ENCODE data around the gene FRMD8.

FRMD8 gene, protein sequence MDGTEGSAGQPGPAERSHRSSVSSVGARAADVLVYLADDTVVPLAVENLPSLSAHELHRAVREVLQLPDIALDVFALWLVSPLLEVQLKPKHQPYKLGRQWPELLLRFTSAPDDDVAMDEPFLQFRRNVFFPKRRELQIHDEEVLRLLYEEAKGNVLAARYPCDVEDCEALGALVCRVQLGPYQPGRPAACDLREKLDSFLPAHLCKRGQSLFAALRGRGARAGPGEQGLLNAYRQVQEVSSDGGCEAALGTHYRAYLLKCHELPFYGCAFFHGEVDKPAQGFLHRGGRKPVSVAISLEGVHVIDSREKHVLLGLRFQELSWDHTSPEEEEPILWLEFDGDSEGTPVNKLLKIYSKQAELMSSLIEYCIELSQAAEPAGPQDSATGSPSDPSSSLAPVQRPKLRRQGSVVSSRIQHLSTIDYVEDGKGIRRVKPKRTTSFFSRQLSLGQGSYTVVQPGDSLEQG

DNA sequence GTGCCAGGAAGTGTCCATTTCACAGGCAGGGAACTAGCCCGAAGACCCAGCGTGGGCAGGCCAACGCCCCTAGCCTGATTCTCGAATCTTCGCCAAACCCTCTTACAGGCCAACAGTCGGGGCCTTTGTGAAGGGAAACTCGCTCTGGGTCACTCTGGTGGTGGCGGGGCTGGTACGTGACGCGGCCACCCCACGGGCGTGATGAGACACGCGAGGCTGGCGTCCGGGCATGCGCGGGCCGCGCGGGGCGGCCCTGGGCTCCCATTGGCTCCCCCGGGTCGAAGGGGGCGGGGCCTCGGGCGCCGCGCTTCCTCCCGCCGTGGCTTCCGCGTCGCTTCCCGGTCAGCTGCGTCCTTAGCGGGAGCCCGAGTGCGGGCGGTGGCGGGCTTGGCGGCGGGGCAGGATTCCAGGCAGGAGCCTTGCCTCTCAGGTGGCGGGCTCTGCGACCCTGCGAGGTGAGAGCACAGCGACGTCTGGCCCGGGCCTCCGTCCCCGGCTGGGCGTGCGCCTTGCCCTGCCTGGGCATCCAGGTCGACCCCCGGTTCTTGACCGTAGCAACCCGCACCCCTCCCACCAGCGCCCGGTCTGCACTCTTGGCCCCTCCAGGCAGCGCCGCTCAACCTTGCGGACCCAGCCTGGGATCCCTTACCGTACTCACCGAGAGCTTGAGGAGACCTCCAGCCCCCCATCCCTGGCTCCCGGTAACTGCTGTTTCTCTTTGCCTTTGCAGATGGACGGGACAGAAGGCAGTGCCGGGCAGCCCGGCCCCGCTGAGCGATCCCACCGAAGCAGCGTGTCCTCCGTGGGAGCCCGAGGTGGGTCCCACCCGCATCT is at the start of gene FRMD8:
TSS of gene FRMD8 (plus strand) at position 331 of the 834 bp plus-strand sequence. CDS start at position 731, 400 bp downstream.
- DNase-seq (ENCODE audit: low read depth): peak; percentile 79

DNA sequence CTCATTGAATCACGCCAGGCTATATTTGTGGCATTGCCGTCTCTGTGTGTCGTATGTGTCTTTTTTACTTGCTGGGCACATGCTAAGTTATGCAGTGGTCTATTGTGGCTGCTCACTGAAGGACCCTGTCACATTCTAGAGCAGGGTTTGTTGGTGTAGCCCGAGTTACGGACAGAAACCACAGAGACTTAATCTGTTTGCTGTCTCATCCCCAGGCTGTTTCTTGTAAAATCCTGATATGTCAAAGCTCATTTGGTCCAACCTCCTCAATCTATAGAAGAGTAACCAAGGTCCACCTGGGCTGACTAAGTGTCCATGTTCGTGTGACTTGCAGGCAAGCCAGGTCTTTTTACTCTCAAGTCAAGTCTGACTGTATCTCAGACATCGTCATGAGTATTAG is 47.8 kb upstream of the FRMD8 start:
- DNase-seq (ENCODE audit: low read depth): no peak

DNA sequence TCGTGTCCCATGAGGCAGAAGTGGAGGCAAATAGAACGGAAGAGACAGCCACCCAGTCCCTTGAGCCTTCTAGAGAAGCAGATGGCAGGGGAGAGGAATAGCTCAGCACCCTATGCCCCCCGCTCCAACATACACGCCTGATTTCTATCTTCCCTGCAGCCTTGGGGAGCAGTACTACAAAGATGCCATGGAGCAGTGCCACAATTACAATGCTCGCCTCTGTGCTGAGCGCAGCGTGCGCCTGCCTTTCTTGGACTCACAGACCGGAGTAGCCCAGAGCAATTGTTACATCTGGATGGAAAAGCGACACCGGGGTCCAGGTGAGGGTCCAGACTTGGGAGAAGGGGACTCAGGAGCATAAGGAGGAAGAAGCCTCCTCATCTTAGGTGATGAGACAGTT is 46.2 kb upstream of the FRMD8 start:
- no peak for DNase-seq (ENCODE audit: low read depth)

DNA sequence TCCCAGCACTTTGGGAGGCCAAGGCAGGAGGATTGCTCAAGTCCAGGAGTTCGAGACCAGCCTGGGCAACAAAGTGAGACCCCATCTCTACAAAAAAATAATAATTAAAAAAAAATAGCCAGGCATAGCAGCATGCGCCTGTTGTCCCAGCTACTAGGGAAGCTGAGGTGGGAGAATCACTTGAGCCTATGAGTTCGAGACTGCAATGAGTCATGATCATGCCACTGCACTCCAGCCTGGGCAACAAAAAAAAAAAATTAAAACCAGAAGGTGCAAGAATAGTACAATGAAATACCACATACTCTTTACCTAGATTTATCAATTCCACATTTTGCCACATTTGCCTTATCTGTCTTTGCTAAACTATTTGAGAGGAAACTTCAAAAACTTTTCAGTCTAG is 44.6 kb upstream of the FRMD8 start:
- no peak for DNase-seq (ENCODE audit: low read depth)

DNA sequence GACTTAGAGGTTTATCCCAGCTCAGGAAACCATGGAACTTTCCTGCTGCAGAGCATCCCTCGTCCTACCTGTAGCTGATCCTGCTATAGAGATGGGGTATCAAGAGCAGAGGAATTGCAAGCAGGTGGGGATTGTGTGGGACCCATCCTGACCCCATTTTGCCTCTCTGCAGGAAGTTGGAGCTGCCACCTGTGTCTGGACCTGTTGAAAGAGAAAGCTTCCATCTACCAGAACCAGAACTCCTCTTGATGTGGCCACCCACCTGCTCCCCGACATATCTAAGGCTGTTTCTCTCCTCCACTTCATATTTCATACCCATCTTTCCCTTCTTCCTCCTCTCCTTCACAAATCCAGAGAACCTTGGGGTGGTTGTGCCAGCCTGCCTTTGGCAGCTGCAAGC is 34.9 kb upstream of the FRMD8 start:
- no peak for DNase-seq (ENCODE audit: low read depth)

DNA sequence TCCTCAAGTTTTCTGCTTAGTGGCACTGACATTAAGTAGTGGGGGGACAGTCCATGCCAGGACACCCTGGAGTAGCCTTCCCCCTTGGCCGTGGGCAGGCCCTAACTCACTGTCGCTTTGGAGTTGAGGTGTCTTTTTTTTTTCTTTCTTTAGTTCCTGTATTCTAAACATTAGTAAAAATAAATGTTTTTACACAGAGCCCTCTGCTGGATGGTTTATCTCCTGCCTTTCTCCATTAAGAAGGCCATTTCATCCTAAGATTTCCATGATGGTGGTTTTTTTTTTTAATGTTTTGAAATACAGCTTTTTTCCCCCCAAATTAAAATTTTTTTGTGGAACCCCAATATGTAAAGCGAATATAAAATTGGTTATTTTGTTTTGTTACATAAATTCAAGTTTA is 33.7 kb upstream of the FRMD8 start:
- DNase-seq (ENCODE audit: low read depth): no peak

DNA sequence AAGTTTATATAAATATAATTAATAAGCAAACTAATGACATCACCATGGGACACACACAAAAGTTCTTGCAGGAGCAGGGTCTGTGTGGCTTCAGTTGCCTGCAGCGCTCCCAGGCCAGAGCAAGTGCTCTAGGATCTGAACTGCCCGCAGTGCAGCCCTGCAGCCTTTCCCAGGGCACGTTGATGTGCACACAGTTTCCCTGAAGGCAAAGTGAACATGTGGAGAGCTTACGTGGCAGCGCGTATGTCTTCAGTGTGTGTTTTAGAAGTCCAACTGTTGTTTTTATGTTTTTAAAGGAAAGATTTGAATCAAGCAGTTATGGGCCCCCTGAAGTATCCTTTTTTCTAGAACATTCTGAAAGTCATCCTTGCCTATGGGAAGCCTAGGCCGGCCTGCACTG is 33.1 kb upstream of the FRMD8 start:
- no peak for DNase-seq (ENCODE audit: low read depth)

DNA sequence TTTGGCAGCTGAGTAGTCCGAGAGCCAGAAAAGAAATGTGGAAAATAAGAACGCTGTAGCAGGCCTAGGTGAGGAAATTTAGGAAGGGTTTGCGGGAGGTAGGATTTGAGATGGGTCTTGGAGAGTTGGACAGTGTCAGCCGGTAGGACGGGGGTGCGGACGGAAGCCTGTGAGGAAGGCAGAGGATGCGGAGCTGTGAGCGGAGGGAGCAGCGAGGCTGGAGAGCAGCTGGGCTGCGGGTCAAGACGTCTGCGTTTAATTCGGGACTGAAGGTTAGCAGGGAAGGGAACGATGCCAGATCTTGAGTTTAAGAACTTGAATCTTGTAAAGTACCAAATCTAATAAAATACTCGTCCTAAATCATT is 32.6 kb upstream of the FRMD8 start:
- DNase-seq (ENCODE audit: low read depth): no peak

DNA sequence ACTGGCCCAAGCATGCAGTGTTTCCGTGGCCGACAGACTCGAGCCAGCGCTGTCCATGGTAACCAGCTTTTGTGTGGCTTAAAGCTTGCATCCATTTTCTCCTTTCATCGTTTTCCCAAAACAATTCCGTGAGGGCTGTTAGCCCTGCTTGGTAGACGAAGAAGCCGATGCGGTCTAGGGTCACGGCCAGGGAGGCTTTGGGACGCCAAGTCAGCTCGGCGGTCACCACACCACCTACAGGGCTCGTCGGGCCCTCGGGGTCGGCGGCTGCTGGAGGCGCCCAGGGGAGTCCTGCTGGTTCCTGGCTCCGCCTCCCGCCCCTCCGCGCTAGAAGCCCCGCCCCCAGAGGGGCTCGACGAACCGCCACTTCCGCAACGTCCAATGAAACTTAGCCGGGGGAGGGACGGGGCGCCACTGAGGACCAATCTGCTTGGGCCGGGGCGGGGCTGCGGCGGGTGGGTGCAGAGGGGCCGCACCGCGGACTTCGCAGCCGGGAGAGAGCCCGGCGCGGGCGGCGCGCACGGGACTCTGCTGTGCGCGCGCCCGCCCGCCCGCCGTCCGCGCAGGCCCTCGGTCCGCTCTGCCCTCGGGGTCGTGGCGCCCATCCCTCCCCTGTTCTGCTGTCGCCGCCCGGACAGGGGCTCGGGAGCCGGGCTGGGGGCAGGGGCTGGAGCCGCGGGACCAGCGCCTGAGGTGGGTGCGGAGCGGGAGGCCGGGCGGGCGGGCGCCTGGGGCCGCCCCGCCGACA is 32.0 kb upstream of the FRMD8 start, which contains the start of gene TIGD3:
TSS of gene TIGD3 (plus strand) at position 487 of the 748 bp plus-strand sequence. CDS start 1,058 bp downstream, outside the sequence.
- DNase-seq (ENCODE audit: low read depth): peak; percentile 87

DNA sequence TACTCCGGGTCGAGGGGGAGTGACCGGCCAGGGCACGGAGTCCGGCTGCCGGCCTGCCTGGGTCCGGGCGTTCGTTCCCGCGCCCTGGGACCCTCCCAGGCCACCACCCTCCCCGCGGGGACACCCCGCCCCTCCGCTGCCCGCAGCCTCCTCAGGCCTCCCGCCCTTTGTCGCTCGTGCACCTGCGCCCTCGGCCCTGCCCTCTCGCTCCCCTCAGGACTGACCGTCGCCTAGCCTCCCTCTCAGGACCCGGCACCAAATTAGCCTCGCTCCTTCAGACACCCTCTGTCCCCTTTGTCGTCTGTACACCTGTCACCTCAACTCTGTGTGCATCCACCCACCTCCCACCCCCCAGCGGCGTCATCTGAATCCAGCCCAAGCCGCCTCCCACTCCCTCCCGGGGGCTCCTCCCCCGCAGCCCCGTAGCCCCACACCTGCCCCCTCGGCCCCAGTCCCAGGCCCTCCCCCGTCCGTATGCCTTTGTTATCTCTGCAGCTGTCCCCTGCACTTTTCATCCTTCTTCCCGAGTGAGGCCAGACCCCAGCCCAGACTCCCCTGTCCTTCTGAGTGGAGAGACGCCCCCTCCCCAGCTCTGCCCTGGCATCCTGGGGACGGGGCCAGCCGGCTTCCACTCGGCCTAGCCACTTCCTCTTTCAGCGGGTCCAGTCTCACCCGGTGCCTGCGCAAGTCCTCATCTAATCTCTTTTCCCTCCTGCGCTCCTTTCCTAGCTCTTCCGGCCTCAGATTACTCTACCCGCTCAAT is 31.2 kb upstream of the FRMD8 start:
- no peak for DNase-seq (ENCODE audit: low read depth)

DNA sequence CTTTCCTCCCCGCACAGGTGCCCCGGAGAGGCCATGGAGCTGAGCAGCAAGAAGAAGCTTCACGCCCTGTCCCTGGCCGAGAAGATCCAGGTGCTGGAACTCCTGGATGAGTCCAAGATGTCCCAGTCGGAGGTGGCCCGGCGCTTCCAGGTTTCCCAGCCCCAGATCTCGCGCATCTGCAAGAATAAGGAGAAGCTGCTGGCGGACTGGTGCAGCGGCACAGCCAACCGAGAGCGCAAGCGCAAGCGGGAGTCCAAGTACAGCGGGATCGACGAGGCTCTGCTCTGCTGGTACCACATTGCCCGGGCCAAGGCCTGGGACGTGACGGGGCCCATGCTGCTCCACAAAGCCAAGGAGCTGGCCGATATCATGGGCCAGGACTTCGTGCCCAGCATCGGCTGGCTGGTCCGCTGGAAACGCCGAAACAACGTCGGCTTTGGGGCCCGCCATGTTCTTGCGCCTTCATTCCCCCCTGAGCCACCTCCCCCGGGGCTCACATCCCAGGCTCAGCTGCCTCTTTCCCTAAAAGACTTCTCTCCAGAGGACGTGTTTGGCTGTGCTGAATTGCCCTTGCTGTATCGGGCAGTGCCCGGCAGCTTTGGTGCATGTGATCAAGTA is 30.6 kb upstream of the FRMD8 start:
- no peak for DNase-seq (ENCODE audit: low read depth)

DNA sequence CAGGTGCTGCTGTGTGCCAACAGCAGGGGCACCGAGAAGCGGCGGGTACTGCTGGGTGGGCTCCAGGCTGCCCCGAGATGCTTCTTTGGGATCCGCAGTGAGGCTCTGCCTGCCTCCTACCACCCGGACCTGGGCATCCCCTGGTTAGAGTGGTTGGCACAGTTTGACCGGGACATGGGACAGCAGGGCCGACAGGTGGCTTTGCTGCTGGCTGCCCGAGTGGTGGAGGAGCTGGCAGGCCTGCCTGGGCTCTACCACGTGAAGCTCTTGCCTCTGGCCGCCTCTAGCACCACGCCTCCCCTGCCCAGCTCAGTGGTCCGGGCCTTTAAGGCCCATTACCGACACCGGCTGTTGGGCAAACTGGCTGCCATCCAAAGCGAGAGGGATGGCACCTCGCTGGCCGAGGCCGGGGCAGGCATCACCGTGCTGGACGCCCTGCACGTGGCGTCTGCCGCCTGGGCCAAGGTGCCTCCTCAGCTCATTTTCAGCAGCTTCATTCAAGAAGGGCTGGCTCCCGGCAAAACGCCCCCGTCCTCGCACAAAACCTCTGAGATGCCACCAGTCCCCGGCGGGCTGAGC is 30.0 kb upstream of the FRMD8 start:
- no peak for DNase-seq (ENCODE audit: low read depth)

DNA sequence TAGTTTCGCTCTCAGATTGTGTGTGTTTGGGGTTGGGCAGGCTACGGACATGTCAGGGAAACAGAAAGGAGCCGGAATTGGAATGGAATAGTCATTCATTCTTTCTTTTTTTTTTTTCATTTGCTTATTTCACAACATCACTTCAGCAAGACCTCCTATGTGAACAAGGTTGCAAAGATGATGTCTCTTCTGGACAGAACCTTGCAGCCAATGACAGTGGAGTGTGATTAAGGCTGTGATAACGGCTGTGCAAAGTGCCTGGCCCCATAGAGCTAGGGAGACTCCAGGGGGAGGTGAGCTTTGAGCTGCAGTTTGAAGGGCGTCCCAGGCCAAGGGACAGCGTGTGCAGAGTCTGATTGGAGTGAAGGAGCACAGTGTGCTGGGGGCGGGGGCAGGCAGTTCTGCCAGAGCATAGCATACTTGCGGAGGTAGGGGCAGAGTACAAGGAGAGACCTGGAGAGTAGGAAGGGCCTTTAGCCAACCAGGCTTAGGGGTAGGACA is 28.5 kb upstream of the FRMD8 start:
- DNase-seq (ENCODE audit: low read depth): no peak

DNA sequence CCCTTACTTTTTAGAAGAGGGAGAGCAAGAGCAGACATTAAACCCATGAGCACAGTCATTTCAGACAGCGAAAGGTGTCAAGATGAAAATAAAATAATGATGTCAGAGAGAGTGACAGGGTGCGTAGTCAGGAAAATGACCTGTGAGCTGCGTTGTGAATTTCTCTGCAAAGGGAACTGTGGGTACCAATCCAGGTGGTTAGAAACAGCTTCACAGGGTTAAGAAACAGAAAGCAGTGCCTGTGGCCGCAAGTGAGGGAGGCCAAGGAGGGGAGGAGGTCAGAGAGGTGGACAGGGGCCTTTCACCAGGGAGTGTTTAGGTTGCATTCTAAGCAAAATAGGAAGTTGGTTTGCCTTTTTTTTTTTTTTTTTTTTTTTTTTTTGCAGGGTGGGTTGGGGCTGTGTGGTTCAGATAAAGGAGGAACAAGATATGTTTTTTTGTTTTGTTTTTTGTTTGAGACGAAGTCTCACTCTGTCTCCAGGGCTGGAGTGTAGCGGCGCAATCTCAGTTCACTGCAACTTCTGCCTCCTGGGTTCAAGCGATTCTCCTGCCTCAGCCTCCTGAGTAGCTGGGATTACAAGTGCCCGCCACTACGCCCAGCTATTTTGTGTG is 24.0 kb upstream of the FRMD8 start:
- DNase-seq (ENCODE audit: low read depth): no peak

DNA sequence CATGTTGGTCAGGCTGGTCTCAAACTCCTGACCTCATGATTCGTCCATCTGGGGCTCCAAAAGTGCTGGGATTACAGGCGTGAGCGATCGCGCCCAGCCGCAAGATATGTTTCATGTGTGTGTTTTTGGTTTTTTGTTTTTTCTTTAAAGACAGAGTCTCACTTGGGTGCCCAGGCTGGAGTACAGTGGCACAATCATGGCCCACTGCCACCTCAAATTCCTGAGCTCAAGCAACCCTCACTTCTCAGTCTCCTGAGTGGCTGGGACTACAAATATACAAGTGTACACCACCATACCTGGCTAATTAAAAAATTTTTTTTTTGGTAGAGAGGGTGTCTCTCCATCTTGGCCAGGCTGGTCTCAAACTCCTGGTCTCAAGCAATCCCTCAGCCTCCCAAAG is 23.5 kb upstream of the FRMD8 start:
- DNase-seq (ENCODE audit: low read depth): no peak

DNA sequence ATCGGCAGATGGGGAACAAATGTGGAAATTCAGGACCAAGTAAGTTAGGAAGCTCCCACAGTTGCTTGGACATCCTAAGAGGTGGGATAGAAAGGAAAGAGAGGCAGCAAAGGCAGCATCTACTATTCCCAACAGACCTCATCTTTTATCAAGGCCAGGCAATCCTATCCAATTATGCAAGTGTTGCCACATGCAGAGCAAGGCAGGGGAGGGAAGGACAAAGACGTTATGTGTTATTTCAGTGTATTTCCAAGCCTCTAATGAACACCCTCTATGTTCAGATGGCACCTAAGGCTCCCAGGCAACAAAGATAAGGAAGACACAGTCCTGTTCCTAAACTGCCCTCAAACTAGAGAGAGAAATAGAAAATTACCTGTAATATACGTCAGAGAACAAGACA is 22.7 kb upstream of the FRMD8 start:
- no peak for DNase-seq (ENCODE audit: low read depth)

DNA sequence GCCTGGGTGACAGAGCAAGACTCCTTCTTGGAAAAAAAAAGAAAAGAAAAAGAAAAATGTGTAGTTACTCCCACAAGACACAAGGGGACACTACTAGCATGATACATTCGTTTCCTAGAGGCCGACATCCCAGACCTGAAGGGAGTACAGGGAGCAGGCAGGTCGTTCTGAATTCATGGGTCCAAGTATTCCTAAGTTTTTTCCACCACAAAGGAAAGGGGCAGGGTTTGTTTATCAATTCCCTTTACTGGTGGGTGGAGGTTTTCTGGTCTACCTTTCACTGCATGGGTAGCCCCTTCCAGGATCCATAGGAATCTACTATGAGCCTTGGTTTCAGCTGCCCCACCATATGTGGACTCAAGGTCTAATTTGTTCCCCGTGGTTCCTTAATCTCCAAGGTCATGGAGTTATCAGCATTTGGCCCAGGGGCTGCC is 20.1 kb upstream of the FRMD8 start:
- DNase-seq (ENCODE audit: low read depth): peak; percentile 69

DNA sequence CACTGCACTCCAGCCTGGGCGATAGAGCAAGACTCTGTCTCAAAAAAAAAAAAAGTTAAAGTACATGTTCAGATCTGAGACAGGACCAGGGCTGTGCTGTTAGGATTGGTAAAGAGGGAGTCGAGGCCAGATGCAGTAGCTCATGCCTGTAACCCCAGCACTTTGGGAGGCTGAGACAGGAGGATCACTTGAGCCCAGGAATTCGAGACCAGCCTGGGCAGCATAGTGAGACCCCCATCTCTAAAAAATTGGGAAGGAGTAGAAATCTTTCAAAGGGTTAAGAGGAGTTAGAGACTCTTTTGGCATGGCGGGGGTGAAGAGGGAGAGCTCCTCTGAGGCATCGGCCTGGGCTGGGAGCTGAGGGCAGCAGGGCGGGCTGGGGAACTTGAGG is 15.8 kb upstream of the FRMD8 start:
- DNase-seq (ENCODE audit: low read depth): no peak

DNA sequence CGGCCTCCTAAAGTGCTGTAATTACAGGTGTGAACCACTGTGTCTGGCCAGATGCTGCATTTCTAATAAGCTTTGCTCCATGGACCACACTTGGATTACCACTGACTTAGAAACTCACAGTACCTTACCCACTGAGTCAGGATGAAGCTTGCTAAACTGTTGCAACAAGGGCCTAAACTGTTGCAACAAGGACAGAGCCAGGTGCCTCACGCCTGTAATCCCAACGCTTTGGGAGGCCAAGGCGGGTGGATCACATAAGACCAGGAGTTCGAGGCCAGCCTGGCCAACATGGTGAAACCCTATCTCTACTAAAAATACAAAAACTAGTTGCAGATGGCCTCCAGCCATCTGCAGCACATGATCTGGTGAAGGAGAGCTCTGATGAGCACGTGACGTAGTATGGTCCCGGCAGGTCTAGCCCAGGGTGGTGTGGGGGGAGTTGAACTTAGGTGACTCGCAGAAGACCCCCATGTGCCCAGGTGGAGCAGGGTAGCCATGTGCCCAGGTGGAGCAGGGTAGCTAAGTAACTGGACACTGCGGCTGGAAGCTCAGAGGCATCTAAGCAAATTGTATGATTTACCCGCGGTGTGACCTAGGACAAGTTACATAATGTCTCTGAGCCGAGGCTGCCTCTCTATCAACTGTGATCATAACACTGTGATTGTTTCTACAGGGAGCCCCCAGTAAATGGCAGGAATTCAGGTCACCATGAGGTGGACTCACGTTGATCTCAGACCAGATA is 12.4 kb upstream of the FRMD8 start:
- DNase-seq (ENCODE audit: low read depth): no peak

All from stromal cell of bone marrow (primary cell).